HepG2 (cell line): ENCODE measurements around the gene HCRT. TPM values are rescaled to one million over a fixed set of nuclear protein-coding genes. Genes with fewer than 3 reads are reported as not detected.
A peak's percentile ranks its signal among the peaks of the same experiment; 100 is the strongest.

ENCODE experiments used
- GATAD1 ChIP-seq: IDR thresholded peaks from 2 replicates; pipeline ENCODE4 v1.6.1; 2016; ENCODE audit warnings: missing genetic modification reagents, missing compliant biosample characterization
- GPN1 ChIP-seq: sonication (generic); formaldehyde crosslinking; IDR thresholded peaks from 2 replicates; pipeline ENCODE4 v1.5.1; 2020; ENCODE audit warnings: missing genetic modification reagents, borderline replicate concordance
- JUN ChIP-seq: sonication (generic); formaldehyde crosslinking; IDR thresholded peaks from 2 replicates; pipeline ENCODE4 v1.4.0; 2020; ENCODE audit warnings: mild to moderate bottlenecking, missing genetic modification reagents
- NBN ChIP-seq: fragments of 450-650 bp; conservative IDR thresholded peaks from 2 replicates; pipeline ENCODE4 v1.6.1; 2017
- NONO ChIP-seq, 2 experiments: fragments of 450-650 bp in 1 of 2; sonication (generic) in 1 of 2; formaldehyde crosslinking in 1 of 2; IDR thresholded peaks in 1 of 2; conservative IDR thresholded peaks in 1 of 2; 2 replicates each; pipeline versions ENCODE4 v1.6.1 to v1.8.0; 2017 to 2022; ENCODE audit warnings: mild to moderate bottlenecking in 1 of 2, missing genetic modification reagents in 1 of 2, moderate library complexity in 1 of 2
- TEAD3 ChIP-seq: optimal IDR thresholded peaks from 2 replicates; pipeline ENCODE3; 2016; ENCODE audit warnings: borderline replicate concordance
- THAP11 ChIP-seq: IDR thresholded peaks from 2 replicates; pipeline ENCODE4 v1.6.1; 2016; ENCODE audit warnings: missing biosample characterization, missing genetic modification reagents
- ZC3H4 ChIP-seq: sonication (generic); formaldehyde crosslinking; IDR thresholded peaks from 2 replicates; pipeline ENCODE4 v1.4.0; 2020; ENCODE audit warnings: missing genetic modification reagents, borderline replicate concordance
- ZNF138 ChIP-seq: sonication (generic); formaldehyde crosslinking; IDR thresholded peaks from 2 replicates; pipeline ENCODE4 v1.5.0; 2020; ENCODE audit warnings: mild to moderate bottlenecking, low read depth, missing genetic modification reagents
- ZNF343 ChIP-seq: sonication (generic); formaldehyde crosslinking; IDR thresholded peaks from 2 replicates; pipeline ENCODE4 v1.4.0; 2020; ENCODE audit warnings: mild to moderate bottlenecking, missing genetic modification reagents
- ZNF549 ChIP-seq: sonication (generic); formaldehyde crosslinking; IDR thresholded peaks from 2 replicates; pipeline ENCODE4 v1.5.0; 2020; ENCODE audit warnings: missing genetic modification reagents
- ZNF552 ChIP-seq: sonication (generic); formaldehyde crosslinking; IDR thresholded peaks from 2 replicates; pipeline ENCODE4 v1.9.0; 2022; ENCODE audit warnings: missing genetic modification reagents, mild to moderate bottlenecking, borderline replicate concordance
- ZNF749 ChIP-seq: sonication (generic); formaldehyde crosslinking; IDR thresholded peaks from 2 replicates; pipeline ENCODE4 v1.8.0; 2022; ENCODE audit warnings: mild to moderate bottlenecking, missing genetic modification reagents, moderate library complexity, borderline replicate concordance
- ZNF788 ChIP-seq: sonication (generic); formaldehyde crosslinking; IDR thresholded peaks from 2 replicates; pipeline ENCODE4 v1.5.0; 2020; ENCODE audit warnings: mild to moderate bottlenecking, missing genetic modification reagents, borderline replicate concordance
- ZSCAN12 ChIP-seq: sonication (generic); formaldehyde crosslinking; IDR thresholded peaks from 2 replicates; pipeline ENCODE4 v1.9.0; 2021; ENCODE audit warnings: mild to moderate bottlenecking, missing genetic modification reagents
- ZSCAN29 ChIP-seq: sonication (generic); formaldehyde crosslinking; conservative IDR thresholded peaks from 2 replicates; pipeline ENCODE4 v1.4.0; 2020; ENCODE audit warnings: mild to moderate bottlenecking, missing genetic modification reagents
- polyA plus RNA-seq, 8 experiments: library from polyadenylated mRNA; depleted of rRNA in 3 of 8; stranded (reverse) in 7 of 8; unstranded in 1 of 8; fragments of >200 nt; fragmentation: Illumina TruSeq in 4 of 8; extraction: Trizol in 4 of 8; gene quantifications; 2 replicates each; pipeline versions ENCODE4 v1.2.1 to v1.2.3, GENCODE V29; 2011 to 2016; ENCODE audit warnings: low read depth in 4 of 8, missing spikeins in 1 of 8, mixed read lengths in 1 of 8; ENCODE audit not compliant: insufficient read depth in 1 of 8
- total RNA-seq, 5 experiments: library from RNA; depleted of rRNA; stranded (reverse); fragments of >200 nt; fragmentation: Illumina TruSeq; extraction: Trizol; gene quantifications; 2 replicates each; pipeline ENCODE4 v1.2.3, GENCODE V29; 2016; ENCODE audit warnings: low read depth in 1 of 5
- TF ChIP-seq, protein P1 (sequence below): sonication (generic); formaldehyde crosslinking; IDR thresholded peaks from 2 replicates; pipeline ENCODE4 v1.4.0; 2020; ENCODE audit warnings: missing genetic modification reagents
- TF ChIP-seq, protein P2 (sequence below): sonication (generic); formaldehyde crosslinking; IDR thresholded peaks from 2 replicates; pipeline ENCODE4 v1.4.0; 2020; ENCODE audit warnings: missing genetic modification reagents
- TF ChIP-seq, protein P3 (sequence below): sonication (generic); formaldehyde crosslinking; IDR thresholded peaks from 2 replicates; pipeline ENCODE4 v1.4.0; 2020; ENCODE audit warnings: missing genetic modification reagents, low read depth, mild to moderate bottlenecking, borderline replicate concordance
- TF ChIP-seq, protein P4 (sequence below): sonication (generic); formaldehyde crosslinking; IDR thresholded peaks from 2 replicates; pipeline ENCODE4 v1.5.0; 2020; ENCODE audit warnings: mild to moderate bottlenecking, missing genetic modification reagents, borderline replicate concordance
- TF ChIP-seq, protein P5 (sequence below): sonication (generic); formaldehyde crosslinking; IDR thresholded peaks from 2 replicates; pipeline ENCODE4 v1.4.0; 2020; ENCODE audit warnings: missing genetic modification reagents; ENCODE audit errors: not compliant biosample characterization

Gene HCRT
- total and polyA plus RNA-seq, 2 of the 13 experiments (the other 11 are each of a cell fraction or from before 2014, with no cell fraction given): not detected

DNA sequence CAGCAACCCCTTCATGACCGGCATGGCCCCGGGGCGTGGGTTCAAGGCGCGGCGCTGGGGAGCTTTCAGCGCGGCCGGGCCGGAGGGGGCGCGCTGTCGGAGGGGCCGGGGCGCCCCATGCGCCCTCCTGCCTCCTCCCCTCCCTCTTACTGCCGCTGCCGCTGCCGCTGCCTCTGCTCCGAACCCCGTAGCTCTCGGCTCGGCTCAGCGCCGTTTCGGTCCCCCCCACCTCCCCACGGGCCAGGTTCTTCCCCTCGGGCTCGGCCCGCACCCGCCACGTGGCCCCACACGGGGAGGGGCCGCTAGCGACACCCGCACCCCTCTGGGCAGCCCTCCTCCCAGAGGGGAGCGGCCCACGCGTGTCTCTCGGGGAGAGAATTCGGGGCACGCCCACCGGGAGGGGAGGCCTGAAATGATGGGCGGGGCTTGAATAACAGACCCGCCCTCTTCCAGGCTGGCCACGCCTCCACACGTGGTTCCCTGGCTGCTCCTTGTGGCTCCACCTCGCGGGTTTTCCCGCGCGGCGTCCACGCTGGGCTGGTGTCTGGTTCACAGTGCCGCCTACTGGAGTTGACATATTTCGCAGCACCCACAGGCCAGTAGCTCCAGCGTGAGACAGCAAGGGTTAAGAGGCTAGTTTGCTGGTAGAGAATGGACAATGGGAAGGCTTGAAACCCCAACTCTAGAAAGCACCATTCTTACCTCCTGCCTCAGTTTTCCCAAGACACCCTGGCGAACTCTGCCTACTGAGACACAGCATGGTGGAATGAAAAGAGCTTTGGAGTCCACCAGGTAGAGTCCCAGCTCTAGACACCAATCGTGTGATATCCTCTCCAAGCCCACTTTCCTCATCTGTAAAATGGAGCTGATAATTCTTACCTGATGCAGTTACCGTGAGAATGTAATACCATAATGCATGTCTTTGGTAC, 4.1 kb downstream of the HCRT start, which contains the start of gene KCNH4 (continued):
- TF ChIP-seq, protein P1, sequence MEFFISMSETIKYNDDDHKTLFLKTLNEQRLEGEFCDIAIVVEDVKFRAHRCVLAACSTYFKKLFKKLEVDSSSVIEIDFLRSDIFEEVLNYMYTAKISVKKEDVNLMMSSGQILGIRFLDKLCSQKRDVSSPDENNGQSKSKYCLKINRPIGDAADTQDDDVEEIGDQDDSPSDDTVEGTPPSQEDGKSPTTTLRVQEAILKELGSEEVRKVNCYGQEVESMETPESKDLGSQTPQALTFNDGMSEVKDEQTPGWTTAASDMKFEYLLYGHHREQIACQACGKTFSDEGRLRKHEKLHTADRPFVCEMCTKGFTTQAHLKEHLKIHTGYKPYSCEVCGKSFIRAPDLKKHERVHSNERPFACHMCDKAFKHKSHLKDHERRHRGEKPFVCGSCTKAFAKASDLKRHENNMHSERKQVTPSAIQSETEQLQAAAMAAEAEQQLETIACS: no peak
- TF ChIP-seq ZNF138 (CRISPR knock-in tag) (no peak), ZC3H4 (CRISPR knock-in tag) (no peak), ZSCAN29 (CRISPR knock-in tag) (no peak), ZSCAN12 (CRISPR knock-in tag) (no peak), ZNF549 (CRISPR knock-in tag) (no peak), NBN (no peak), ZNF343 (CRISPR knock-in tag) (no peak), ZNF749 (CRISPR knock-in tag) (no peak), GPN1 (CRISPR knock-in tag) (no peak), GATAD1 (CRISPR knock-in tag) (no peak), THAP11 (CRISPR knock-in tag) (peak; percentile 45; the same call in 1 of the 2 replicates), JUN (CRISPR knock-in tag) (no peak), NONO (IDR thresholded peaks at IDR 0.05) (no peak), NONO (CRISPR knock-in tag; conservative IDR thresholded peaks at IDR 0.05) (0 out of 2 replicates have a peak, but pooled peaks have one; percentile 44), ZNF552 (CRISPR knock-in tag) (peak; percentile 62; the same call in 1 of the 2 replicates), TEAD3 (CRISPR knock-in tag) (no peak), ZNF788 (CRISPR knock-in tag) (peak; percentile 36; the same call in 1 of the 2 replicates)
- TF ChIP-seq, protein P2, sequence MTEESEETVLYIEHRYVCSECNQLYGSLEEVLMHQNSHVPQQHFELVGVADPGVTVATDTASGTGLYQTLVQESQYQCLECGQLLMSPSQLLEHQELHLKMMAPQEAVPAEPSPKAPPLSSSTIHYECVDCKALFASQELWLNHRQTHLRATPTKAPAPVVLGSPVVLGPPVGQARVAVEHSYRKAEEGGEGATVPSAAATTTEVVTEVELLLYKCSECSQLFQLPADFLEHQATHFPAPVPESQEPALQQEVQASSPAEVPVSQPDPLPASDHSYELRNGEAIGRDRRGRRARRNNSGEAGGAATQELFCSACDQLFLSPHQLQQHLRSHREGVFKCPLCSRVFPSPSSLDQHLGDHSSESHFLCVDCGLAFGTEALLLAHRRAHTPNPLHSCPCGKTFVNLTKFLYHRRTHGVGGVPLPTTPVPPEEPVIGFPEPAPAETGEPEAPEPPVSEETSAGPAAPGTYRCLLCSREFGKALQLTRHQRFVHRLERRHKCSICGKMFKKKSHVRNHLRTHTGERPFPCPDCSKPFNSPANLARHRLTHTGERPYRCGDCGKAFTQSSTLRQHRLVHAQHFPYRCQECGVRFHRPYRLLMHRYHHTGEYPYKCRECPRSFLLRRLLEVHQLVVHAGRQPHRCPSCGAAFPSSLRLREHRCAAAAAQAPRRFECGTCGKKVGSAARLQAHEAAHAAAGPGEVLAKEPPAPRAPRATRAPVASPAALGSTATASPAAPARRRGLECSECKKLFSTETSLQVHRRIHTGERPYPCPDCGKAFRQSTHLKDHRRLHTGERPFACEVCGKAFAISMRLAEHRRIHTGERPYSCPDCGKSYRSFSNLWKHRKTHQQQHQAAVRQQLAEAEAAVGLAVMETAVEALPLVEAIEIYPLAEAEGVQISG (CRISPR knock-in tag): peak; percentile 45
- TF ChIP-seq, protein P3, sequence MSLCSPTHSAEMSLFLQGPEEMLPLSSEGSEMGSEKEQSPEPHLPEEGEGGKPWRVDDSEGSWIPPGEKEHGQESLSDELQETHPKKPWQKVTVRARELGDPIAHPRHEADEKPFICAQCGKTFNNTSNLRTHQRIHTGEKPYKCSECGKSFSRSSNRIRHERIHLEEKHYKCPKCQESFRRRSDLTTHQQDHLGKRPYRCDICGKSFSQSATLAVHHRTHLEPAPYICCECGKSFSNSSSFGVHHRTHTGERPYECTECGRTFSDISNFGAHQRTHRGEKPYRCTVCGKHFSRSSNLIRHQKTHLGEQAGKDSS: 0 out of 2 replicates have a peak, but pooled peaks have one; percentile 41
- TF ChIP-seq, protein P4, sequence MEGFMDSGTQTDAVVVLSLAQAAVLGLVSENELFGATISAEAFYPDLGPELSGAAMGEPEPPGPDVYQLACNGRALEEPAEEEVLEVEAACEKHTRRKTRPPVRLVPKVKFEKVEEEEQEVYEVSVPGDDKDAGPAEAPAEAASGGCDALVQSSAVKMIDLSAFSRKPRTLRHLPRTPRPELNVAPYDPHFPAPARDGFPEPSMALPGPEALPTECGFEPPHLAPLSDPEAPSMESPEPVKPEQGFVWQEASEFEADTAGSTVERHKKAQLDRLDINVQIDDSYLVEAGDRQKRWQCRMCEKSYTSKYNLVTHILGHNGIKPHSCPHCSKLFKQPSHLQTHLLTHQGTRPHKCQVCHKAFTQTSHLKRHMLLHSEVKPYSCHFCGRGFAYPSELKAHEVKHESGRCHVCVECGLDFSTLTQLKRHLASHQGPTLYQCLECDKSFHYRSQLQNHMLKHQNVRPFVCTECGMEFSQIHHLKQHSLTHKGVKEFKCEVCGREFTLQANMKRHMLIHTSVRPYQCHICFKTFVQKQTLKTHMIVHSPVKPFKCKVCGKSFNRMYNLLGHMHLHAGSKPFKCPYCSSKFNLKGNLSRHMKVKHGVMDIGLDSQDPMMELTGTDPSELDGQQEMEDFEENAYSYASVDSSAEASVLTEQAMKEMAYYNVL (CRISPR knock-in tag): no peak
- TF ChIP-seq, protein P5, sequence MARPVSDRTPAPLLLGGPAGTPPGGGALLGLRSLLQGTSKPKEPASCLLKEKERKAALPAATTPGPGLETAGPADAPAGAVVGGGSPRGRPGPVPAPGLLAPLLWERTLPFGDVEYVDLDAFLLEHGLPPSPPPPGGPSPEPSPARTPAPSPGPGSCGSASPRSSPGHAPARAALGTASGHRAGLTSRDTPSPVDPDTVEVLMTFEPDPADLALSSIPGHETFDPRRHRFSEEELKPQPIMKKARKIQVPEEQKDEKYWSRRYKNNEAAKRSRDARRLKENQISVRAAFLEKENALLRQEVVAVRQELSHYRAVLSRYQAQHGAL: no peak
